ENCODE measurements around the gene WAPL.

GRCh38 chr10:86399514-86399878 is 122.1 kb downstream of the WAPL start:
- no peak for TF ChIP-seq CTCF (IDR thresholded peaks at IDR 0.05)
- no peak for TF ChIP-seq EZH2 (IDR thresholded peaks at IDR 0.05; ENCODE audit: borderline replicate concordance, insufficient read depth, low read depth, low read length, poor library complexity, severe bottlenecking)
